Stimulated activated CD4-positive, alpha-beta T cell treated with anti-CD3 and anti-CD28 coated beads, Interleukin-4, amount 100 ng/mL, for 1 hour (primary cell): ENCODE data around the gene ICAM4.

Experiments used
- DNase-seq: peaks from one replicate; pipeline ENCODE4 v3.0.0-alpha.2; 2020

Gene ICAM4

DNA sequence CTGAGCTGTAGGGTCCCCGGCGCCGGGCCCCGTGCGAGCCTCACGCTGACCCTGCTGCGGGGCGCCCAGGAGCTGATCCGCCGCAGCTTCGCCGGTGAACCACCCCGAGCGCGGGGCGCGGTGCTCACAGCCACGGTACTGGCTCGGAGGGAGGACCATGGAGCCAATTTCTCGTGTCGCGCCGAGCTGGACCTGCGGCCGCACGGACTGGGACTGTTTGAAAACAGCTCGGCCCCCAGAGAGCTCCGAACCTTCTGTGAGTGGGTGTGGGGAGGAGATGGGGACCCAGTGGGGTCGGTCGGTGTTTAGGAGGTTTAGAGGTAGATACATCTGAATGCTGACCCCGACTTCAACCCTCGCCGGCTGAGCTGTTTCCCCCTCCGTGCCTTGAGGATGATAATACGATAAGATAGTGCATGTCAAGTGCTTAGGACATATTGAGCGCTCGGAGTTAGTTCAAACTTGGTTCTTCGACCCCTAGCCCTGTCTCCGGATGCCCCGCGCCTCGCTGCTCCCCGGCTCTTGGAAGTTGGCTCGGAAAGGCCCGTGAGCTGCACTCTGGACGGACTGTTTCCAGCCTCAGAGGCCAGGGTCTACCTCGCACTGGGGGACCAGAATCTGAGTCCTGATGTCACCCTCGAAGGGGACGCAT, 4.9 kb downstream of the ICAM4 start:
- DNase-seq = no peak

DNA sequence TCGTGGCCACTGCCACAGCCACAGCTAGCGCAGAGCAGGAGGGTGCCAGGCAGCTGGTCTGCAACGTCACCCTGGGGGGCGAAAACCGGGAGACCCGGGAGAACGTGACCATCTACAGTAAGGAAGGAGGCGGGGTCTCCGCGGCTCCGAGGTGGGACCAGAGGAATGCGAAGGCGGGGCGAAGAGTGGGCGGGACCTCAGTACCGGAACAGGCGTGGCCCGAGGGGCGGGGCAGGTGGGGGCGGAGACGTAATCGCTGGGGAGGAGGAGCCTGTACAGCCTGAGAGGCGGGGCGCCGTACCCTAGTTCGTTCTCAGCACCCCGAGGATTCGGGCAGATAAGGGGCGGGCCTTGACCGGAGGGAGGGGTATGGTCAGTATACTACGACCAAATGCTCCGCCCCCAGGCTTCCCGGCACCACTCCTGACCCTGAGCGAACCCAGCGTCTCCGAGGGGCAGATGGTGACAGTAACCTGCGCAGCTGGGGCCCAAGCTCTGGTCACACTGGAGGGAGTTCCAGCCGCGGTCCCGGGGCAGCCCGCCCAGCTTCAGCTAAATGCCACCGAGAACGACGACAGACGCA, 5.5 kb downstream of the ICAM4 start:
- peak; percentile 71 for DNase-seq

DNA sequence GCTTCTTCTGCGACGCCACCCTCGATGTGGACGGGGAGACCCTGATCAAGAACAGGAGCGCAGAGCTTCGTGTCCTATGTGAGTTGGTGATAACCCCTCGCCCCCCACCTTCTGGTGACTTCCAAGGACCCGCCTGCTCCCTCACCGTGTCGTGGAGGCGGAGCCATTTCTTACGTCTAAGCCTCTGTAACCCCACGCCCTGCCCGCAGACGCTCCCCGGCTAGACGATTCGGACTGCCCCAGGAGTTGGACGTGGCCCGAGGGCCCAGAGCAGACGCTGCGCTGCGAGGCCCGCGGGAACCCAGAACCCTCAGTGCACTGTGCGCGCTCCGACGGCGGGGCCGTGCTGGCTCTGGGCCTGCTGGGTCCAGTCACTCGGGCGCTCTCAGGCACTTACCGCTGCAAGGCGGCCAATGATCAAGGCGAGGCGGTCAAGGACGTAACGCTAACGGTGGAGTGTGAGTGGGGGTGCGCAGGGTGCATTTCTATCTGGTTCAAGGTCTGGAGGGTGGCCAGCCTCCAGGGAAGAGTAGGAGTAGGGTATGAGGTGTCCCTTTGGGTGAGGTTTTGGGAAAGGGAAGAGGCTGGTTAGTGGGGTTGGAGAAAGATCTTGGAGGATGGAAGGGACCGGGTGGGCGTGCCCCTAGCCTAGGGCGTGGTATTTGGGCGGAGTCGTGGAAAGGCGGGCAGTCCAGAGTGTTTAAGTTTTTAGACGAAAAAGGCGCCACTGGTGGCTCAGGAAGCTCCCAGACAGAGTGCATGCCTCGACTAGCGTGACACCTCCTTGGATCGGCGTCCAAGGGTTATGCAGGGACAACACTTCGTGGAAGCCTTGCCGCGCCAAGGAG, 6.3 kb downstream of the ICAM4 start:
- DNase-seq = no peak

DNA sequence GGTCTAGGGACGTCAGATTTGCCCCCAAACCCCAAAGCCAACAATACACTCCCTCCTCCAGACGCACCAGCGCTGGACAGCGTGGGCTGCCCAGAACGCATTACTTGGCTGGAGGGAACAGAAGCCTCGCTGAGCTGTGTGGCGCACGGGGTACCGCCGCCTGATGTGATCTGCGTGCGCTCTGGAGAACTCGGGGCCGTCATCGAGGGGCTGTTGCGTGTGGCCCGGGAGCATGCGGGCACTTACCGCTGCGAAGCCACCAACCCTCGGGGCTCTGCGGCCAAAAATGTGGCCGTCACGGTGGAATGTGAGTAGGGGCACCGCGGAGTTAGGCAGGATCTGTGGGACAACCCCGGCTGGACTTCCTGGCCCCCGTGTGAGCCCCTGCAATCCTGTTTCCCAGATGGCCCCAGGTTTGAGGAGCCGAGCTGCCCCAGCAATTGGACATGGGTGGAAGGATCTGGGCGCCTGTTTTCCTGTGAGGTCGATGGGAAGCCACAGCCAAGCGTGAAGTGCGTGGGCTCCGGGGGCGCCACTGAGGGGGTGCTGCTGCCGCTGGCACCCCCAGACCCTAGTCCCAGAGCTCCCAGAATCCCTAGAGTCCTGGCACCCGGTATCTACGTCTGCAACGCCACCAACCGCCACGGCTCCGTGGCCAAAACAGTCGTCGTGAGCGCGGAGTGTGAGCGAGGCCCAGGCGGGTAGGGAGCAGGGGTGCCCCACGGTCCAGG, 7.0 kb downstream of the ICAM4 start:
- no peak for DNase-seq

DNA sequence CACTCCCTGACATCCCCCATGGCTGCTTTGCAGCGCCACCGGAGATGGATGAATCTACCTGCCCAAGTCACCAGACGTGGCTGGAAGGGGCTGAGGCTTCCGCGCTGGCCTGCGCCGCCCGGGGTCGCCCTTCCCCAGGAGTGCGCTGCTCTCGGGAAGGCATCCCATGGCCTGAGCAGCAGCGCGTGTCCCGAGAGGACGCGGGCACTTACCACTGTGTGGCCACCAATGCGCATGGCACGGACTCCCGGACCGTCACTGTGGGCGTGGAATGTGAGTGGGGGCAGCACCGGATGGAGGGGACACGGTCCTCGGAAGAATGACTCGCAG, 7.6 kb downstream of the ICAM4 start:
- no peak for DNase-seq

DNA sequence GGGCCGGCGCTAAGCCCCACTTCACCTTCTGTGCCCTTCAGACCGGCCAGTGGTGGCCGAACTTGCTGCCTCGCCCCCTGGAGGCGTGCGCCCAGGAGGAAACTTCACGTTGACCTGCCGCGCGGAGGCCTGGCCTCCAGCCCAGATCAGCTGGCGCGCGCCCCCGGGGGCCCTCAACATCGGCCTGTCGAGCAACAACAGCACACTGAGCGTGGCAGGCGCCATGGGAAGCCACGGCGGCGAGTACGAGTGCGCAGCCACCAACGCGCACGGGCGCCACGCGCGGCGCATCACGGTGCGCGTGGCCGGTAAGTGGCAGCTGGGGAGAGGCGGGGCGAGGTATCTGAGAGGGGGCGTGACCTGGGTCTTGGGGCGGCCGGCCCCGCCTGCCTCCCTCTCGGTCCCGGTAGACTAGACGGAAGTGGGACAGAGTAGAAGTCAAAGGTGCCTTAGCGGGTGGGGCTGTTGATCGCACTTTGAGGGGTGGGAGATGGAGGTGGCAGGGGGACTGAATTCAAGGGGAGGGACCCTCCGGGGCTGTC, 8.6 kb downstream of the ICAM4 start:
- DNase-seq = peak; percentile 54

DNA sequence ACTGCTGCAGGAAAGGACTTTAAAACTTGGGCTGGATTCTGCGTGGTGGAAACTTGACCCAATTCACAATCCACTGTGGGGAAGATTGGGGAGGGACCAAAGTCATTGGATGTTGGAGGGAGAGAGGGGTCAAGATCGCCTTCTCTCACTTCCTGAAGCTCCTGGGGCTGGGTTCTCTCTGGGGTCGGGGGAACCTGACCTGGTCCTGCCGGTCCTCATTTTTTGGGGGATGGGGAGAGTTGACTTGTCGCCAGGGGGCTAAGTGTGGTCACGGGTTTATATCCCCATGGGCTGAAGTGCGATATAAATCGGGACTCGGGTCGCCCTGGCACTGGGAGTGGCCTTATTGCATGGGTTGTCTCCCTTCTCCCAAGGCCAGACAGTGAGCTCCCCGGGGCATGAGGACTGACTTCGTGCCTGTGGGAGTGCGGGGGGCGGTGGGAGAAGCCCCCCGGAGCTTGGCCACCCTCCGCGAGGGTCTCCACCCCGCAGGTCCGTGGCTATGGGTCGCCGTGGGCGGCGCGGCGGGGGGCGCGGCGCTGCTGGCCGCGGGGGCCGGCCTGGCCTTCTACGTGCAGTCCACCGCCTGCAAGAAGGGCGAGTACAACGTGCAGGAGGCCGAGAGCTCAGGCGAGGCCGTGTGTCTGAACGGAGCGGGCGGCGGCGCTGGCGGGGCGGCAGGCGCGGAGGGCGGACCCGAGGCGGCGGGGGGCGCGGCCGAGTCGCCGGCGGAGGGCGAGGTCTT, 9.3 kb downstream of the ICAM4 start:
- no peak for DNase-seq

DNA sequence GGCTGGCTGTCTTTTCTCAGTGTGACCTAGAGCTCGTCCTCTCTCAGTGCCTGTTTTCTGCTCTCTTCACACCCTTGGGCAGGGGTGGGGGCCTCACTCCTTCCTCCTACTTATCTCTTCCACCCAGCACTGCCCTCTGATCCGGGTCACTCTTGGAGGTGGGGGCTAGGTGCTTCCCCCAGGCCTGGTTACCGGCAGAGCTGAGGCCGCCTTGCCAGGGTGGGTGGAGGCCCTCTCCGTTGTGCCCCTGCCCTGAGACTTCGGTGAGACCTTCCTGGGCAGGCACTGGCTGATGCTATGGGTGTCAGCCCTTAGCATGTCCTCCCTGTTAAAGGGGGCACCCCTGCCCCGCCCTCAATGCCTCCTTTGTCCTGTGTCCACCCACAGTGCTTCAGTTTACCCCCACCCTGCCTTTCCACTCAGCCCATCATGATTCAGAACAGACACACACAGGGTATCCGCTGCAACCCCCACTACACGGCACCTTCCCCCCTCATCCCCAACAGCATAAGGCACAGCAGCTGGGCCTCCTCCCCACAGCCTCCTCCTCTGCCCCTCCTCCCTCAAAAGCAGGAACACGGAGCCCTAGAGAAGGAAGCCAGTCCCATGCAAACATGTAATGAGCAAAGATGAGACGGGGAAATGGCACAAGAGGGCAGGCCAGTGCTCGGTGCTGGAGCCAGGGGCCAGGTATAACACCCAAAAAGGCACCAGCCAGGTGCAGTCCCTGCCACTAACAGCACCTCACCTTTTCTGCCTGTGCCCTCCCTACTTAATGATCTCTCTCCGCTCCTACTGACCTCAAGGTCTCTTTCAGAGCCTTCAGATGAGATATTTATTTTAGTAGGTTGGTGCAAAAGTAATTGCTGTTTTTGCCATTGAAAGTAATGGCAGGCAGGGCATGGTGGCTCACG, 13.0 kb downstream of the ICAM4 start:
- no peak for DNase-seq

DNA sequence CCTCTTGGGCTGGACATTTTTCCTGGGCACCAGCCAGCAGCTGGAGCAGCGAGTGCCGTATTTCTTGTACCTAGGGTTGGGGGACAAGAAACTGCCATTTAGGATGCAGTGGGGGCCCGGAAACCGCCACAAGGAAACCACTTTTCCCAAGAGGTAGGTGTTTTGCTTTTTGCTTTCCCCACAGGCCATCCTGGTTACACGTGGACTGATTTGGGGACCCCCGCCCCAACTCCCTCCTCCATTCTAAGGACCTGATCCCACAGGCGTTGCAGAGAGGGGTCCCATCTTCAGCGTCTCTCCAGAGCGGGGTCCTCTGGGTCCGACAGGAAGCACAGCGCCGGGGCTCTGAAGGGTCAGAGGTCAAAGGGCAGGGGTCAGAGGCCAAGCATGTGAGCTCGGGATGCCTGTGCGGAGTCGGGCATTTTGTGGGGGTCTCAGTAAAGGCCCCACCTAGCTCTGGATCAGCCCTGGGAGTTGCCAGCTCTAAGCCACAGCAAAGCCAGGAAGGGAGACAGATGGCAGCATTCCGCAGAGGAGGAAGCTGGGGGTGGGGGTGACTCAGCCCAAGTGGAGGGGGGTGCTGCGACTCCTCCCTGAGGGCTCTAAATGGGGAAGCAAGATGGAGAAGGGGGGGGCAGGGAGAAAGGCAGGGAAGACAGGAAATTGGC, 18.5 kb downstream of the ICAM4 start:
- no peak for DNase-seq

DNA sequence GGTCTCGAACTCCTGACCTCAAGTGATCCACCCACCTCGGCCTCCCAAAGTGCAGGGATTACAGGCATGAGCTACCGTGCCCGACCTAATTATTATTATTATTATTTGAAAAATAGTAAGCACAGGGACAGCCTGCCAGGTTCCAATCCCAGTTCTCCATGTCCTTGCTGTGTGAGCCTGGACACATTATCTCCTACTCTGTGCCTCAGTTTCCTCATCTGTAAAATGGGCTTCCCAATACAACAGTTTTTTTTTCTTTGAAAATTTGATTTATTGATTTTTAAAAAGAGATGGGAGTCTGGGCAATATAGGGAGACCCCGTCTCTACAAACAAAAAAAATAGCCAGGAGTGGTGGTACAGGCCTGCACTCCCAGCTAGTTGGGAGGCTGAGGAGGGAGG, 19.6 kb downstream of the ICAM4 start:
- no peak for DNase-seq

DNA sequence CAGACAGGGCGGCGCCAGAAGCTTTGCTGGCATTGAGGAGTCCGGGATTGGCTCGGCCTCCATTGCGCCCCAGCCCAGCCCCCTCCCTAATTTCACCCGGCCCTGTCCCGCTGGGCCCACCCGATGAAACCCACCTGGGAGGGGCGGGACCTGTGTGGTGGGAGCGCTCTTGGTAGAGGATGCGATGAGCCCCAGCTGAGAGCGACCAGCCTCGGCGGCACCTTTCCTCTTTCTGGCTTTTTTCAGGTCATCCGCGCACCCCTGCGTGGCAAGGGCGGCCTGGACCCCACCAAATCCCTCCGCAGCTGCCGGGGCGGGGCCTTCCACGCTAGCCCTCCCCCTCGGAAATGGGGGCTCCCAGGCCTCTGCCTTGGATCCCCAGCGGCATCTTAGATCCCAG, 22.7 kb downstream of the ICAM4 start, which contains the start of gene ZGLP1:
Gene ZGLP1 (minus strand): TSS at position 393 of the 400 bp plus-strand sequence.
- DNase-seq = no peak

DNA sequence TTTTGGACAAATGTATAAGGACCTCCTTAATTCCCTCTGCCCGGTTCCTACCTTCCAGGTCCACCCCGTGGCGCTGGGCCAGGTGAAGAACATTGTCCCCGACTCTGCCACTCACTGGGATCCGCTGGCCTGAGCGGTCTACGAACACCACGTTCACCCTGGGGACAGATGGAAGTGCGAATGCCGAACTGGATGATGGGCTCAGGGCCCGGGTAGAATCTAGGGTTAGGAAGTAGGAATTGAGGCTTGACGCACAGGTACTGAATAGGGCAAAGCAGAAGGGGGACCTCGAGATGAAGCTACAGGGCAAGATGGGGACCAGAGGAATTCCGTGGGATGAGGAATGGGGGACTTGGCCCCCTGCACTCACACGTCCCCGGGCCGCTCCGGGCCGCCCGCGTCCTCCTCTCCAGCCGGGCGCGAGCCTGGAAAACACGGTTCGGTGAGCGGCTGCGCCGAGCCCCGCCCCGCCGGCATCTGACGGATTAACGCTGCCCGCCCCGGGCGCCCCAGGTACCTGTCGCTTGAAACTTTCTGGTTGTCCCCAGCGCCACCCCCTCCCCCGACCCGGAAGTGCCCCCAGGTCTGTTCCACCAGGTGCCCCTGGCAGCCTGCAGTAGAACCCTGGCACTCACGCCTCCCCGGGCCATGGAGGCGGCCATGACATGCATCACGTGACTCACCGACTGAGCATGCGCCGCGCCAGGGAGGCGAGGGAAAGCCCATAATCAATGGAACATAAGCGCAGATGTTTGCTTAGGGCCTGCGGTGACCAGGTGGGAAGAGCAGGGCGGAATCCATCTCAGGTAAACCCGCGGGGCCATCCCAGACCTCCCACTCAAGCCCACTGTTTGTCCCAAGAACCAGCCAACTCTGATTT, 28.8 kb downstream of the ICAM4 start, which contains the start of gene FDX2:
Gene FDX2 (minus strand): TSS at position 681 of the 880 bp plus-strand sequence. CDS start 19 bp downstream, at position 662.
- DNase-seq = peak; percentile 95

DNA sequence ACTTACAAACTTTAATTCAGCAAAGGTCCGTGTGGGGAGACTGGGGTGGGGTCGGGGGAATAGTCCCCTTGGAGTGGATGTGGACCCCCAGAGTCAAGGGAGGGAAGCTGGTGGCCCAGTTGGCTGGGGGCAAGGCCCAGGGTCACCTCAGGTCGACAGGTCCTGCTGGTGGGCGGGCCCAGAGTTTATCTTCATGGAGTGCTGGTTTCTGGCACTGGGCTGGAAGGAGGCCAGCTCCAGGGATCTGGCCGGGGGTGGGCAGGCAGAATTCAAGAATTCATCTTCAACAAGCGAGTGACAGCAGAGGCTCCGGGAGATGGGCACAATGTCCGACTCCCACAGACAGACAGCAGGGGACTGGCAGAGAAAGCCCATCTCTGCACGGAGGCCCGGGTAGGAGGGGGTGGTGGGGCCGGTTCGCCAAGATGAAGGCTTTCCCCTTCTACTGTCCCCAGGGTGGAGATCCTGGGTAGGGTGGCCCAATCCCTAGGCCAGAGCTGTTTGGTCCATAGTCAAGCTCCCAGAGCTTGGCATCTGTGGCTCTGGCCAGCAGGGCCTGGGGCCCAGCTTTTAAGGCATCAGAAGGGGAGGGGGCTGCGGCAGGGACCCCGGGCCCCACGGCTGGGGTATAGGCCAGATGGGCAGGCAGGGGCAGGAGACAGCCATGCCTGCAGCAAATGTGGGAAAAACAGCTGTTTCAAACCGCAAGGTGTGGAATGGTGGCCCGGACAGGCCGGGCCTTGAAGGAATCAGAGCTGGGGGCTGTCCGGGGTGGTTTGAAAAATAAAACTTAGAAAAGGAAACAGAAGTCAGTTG, 29.7 kb downstream of the ICAM4 start:
- no peak for DNase-seq

DNA sequence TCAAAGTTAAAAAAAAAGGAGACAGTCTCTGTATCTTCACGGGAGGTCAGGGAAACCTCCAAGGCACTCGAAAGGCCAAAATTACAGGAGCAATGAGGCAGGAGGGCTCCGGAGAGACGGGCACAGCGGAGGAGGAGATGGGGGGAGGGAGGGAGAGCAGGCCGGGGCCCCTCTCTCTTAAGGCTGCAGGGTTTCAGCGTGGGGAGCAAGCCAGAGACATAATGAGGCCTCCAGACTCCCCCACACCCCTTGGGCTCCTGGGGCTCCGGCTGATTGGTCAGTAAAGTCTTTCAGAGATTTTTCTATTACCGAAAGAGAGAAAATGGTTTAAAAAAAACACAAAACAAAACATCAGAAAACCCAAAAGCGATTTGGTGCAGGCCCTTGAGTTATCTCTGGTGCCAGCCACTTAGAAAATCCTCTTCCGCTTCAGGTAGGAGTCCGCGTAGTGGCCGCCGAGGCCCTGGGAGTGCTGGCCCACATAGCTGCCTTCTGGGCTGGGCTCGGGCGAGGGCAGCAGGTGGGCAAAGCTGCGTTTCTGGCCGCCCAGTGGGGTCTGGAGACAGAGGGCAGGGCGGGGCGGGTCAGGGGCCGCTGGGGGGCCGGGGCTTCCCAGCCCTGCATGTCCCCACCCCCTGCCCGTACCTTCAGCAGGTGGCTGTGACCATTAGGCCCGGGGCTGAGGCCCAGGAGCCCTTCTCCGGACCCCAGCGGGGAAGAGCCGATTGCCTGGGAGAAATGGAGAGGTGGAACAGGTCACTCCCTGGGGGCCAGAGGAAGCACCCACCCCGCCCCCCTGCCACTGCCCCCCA, 30.5 kb downstream of the ICAM4 start:
- DNase-seq = no peak

DNA sequence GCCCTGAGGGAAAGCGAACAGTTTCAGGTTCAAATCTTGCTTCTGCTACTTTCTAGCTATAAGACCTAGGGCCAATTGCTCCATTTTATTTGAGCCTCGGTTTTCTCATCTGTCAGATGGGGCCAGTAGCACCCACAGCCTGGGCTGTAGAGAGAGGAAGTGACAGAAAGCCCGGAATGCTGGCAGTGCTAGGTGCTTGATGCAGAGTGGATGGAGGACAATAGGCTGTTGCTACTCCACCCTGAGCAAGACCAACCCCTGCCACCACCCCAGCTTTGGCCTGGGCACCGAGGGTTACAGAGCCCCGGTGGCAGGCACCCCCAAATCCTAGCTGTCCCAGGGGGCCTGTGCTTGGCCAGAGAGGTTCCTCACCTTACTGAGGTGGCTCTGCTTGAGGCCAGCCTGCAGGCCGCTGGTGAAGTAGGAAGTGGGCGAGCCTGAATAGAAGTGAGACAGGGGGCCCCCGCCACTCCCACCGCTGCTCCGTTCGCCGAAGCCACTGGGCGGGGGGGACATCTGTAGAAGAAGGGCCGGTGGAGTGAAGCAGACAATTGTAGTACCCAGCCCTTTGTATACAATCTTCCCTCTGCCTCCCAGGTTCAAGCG, 31.2 kb downstream of the ICAM4 start:
- DNase-seq = no peak

DNA sequence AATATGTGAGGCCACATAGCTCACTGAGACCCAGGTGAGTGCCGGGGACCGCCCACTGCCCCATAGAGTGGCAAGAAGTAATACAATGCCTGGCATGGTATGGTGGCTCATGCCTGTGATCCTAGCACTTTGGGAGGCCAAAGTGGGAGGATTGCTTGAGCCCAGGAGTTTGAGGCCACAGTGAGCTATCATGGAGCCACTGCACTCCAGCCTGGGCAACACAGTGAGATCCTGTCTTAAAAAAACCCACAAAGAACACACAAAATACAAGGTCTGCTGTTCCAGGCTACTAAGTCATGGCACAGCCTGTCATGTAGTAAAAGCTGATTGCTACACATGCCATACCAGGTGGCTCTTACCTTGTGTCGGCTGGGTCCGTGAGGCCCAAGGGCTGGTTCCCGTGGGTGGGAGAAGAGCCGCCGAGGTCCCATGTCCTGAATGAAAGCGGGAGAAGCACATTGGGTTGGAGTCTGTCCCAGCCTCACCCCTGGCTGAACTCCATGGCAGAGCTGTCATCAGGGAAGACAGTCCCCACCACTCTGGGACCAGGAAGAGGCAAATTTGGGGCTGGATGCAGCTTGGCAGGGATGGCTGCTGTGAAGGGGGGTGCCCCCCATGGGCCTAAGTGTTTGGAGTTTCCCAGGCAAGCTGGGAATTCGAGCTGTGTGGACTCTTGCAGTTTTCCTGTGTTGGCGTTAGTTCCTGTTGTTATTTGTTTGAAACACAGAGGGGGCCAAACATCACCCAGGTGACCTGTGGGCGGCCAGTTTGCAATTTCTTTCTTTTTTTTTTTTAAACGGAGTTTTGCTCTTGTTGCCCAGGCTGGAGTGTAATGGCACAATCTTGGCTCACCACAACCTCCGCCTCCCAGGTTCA, 32.3 kb downstream of the ICAM4 start:
- DNase-seq = no peak
